Sigmoid colon (tissue), 7 donors: ENCODE data around the gene DOK6. TPM values are rescaled to one million over a fixed set of nuclear protein-coding genes. Genes with fewer than 3 reads are reported as not detected.

Source experiments
- DNase-seq: peaks from one replicate; pipeline ENCODE4 v3.0.0-alpha.2; 2019
- H3K27ac ChIP-seq, 4 donors: fragments of 200-600 bp; sonication (generic); one replicate each; pipeline ENCODE4 v1.5.1; 2016 to 2019; ENCODE audit warnings: mild to moderate bottlenecking in 1 of 4
- H3K27me3 ChIP-seq, 3 donors: fragments of 200-600 bp; sonication (generic); one replicate each; pipeline ENCODE4 v1.5.1; 2019; ENCODE audit warnings: mild to moderate bottlenecking in 1 of 3
- H3K36me3 ChIP-seq, 4 donors: fragments of 200-600 bp; sonication (generic); one replicate each; pipeline ENCODE4 v1.5.1; 2016 to 2019
- H3K4me1 ChIP-seq, 4 donors: fragments of 200-600 bp; sonication (generic); one replicate each; pipeline ENCODE4 v1.5.1; 2017 to 2019
- H3K4me3 ChIP-seq, 4 donors: fragments of 200-600 bp; sonication (generic); one replicate each; pipeline ENCODE4 v1.5.1; 2017 to 2019; ENCODE audit warnings: mild to moderate bottlenecking in 2 of 4, moderate library complexity in 1 of 4
- H3K9me3 ChIP-seq, 4 donors: fragments of 200-600 bp in 3 of 4; sonication (generic) in 3 of 4; one replicate each; pipeline versions ENCODE4 v1.5.1 to v1.6.1; 2013 to 2019
- EP300 ChIP-seq, 4 donors: sonication (generic); formaldehyde crosslinking; IDR thresholded peaks; one replicate each; pipeline ENCODE4 v1.6.1; 2017; ENCODE audit warnings: antibody characterized with exemption in 4 of 4
- POLR2A ChIP-seq, 2 donors: fragments of 450-650 bp; IDR thresholded peaks; one replicate each; pipeline ENCODE4 v1.6.1; 2016; ENCODE audit warnings: antibody characterized with exemption in 2 of 2, mild to moderate bottlenecking in 2 of 2, moderate library complexity in 2 of 2
- POLR2AphosphoS5 ChIP-seq, 4 donors: sonication (generic); formaldehyde crosslinking; IDR thresholded peaks; one replicate each; pipeline ENCODE4 v1.6.1; 2017; ENCODE audit warnings: antibody characterized with exemption in 4 of 4
- whole genome bisulfite sequencing, 2 donors: extraction: QIAGEN DNeasy Blood & Tissue Kit; methylation state at CpG; one replicate each; pipeline ENCODE4 v1.1.7; 2013; 5-methylcytosine and 5-hydroxymethylcytosine counted together
- intact Hi-C: fragments of 100-400 bp; cut with DNase I; formaldehyde crosslinking; loops from one replicate; pipeline ENCODE4 v1.15.1; 2023
- polyA plus RNA-seq, 3 donors: library from polyadenylated mRNA; stranded (reverse); fragments of 200-250 nt; gene quantifications; one replicate each; pipeline ENCODE4 v1.2.3, GENCODE V29; 2013
- total RNA-seq, 4 donors: library from RNA; depleted of rRNA; stranded (reverse); fragments of >200 nt; gene quantifications; one replicate each; pipeline ENCODE4 v1.1.0, GENCODE V29; 2016
- TF ChIP-seq, protein P1 (sequence below), 4 experiments: fragments of 450-650 bp in 3 of 4; fragments of 200-600 bp in 1 of 4; IDR thresholded peaks; one replicate each; pipeline ENCODE4 v1.5.1; 2016 to 2019; ENCODE audit warnings: antibody characterized with exemption in 4 of 4, mild to moderate bottlenecking in 3 of 4, moderate library complexity in 2 of 4
- donor health status: healthy with polysubstance abuse.
- donor health status: Bipolar disorder and iron deficiency.
- donor health status: healthy.

Gene DOK6
- total and polyA plus RNA-seq, 7 donors = under 0.01 to 1.9 (median 0.95) TPM

DNA sequence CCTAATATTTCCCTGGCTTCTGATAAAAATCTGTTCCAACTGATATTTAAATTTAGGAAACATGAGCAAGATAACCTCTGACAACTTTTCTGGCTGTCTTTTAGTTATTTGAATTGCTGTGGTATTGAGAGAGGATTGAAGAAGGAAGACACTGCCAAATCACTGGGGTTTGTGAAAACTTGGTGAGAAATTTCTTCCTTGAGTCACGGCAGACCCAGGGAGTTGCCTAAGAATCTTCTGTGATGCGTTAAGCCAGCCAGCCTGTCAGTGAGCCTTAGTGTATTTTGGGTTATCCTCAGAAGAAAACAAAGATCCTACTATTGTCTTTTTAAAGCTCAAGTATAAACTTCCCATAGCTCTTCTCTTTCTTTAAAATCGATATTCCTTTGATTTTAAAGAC is 17.5 kb upstream of the DOK6 start:
- Histone ChIP-seq H3K36me3 (no peaks in the 10 kb centered on the region), H3K27ac (no peak overlapping the region), H3K27me3 (no peaks in the 10 kb centered on the region), H3K9me3 (no peaks in the 10 kb centered on the region), H3K4me3 (no peak overlapping the region), H3K4me1 (no peaks in the 10 kb centered on the region)
- intact Hi-C loops = no loop called here
- no peak for TF ChIP-seq POLR2A (IDR thresholded peaks at IDR 0.05)
- TF ChIP-seq, protein P1, sequence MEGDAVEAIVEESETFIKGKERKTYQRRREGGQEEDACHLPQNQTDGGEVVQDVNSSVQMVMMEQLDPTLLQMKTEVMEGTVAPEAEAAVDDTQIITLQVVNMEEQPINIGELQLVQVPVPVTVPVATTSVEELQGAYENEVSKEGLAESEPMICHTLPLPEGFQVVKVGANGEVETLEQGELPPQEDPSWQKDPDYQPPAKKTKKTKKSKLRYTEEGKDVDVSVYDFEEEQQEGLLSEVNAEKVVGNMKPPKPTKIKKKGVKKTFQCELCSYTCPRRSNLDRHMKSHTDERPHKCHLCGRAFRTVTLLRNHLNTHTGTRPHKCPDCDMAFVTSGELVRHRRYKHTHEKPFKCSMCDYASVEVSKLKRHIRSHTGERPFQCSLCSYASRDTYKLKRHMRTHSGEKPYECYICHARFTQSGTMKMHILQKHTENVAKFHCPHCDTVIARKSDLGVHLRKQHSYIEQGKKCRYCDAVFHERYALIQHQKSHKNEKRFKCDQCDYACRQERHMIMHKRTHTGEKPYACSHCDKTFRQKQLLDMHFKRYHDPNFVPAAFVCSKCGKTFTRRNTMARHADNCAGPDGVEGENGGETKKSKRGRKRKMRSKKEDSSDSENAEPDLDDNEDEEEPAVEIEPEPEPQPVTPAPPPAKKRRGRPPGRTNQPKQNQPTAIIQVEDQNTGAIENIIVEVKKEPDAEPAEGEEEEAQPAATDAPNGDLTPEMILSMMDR (IDR thresholded peaks at IDR 0.05) = no peak
- TF ChIP-seq POLR2AphosphoS5 (IDR thresholded peaks at IDR 0.05) = no peak
- 58 to 68% methylated on average over 3 of the region's 3 CpGs for WGBS, 2 donors
- DNase-seq = no peak

DNA sequence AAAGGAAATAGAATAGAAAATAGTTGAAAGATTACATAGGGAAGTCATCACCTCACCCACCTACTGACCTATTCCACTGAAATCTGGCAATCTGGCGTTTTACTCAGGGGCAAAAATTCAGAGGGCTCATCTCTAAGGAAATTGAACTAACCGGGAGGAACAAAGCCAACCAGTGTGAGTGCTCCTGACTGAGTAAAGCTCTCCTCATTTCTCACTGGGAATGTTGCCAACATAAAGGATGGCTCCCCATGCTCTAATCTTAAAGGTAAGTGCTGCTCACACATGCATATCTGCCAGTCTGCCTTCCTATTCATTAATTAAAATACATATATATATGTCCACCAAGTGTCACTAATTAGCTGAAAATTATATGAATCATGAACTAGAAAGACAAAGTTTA is 13.5 kb upstream of the DOK6 start:
- Histone ChIP-seq H3K4me3 (no peak overlapping the region), H3K27ac (no peak overlapping the region), H3K36me3 (no peaks in the 10 kb centered on the region), H3K9me3 (no peaks in the 10 kb centered on the region), H3K4me1 (no peaks in the 10 kb centered on the region), H3K27me3 (no peaks in the 10 kb centered on the region)
- 32 to 62% methylated on average over 2 of the region's 2 CpGs for WGBS, 2 donors
- no peak for TF ChIP-seq EP300 (IDR thresholded peaks at IDR 0.05)
- TF ChIP-seq, protein P1 (IDR thresholded peaks at IDR 0.05) = no peak
- TF ChIP-seq POLR2A (IDR thresholded peaks at IDR 0.05) = no peak
- no peak for TF ChIP-seq POLR2AphosphoS5 (IDR thresholded peaks at IDR 0.05)
- intact Hi-C loops = no loop called here
- no peak for DNase-seq

DNA sequence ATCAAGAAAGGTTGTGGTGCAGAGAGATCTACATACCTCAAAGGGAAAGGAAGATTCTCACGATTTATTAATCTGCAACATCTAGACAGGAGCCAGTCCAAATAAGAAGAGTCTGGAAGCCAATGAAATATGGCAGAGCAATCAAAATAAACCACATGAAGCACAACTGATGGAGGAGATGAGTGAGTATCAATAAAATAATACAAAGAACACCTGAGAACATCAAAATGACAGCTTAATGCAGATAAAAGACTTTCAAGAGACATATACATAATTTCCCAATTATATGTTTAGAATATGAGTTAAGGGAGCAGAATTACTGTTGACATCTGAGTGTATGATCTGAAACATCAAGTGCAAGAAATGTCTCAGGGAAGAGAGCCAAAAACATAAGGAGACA is 12.5 kb upstream of the DOK6 start:
- TF ChIP-seq POLR2AphosphoS5 (IDR thresholded peaks at IDR 0.05) (no peak), POLR2A (IDR thresholded peaks at IDR 0.05) (no peak), EP300 (IDR thresholded peaks at IDR 0.05) (no peak)
- TF ChIP-seq, protein P1 (IDR thresholded peaks at IDR 0.05) = no peak
- no peaks in the 10 kb centered on the region for H3K4me1 ChIP-seq
- DNase-seq = no peak
- WGBS, 2 donors = 77 to 88% methylated on average over 1 of the region's 1 CpG
- H3K27ac ChIP-seq = no peak overlapping the region
- no peaks in the 10 kb centered on the region for H3K27me3 ChIP-seq
- intact Hi-C loops = no loop called here
- H3K36me3 ChIP-seq = no peaks in the 10 kb centered on the region
- H3K9me3 ChIP-seq = no peaks in the 10 kb centered on the region
- no peak overlapping the region for H3K4me3 ChIP-seq

DNA sequence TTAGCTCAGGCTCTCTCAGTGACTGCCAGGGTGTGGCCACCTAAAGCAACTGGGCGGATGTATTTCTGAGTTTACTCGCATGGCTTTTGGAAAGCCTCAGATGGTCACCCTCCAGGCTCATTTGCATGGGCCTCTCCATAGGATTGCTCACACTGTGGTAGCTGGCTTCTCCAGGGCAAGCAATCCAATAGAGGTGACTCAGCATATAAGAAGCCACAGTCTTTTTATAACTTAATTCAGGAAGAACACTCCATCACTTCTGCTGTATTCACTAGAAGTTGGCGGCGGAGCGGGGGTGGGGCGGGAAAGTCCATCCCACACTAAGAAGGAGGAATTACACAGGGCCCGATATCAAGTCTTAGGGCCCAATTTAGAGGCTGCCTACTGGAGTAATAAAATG is 3.6 kb upstream of the DOK6 start:
- WGBS, 2 donors = 93 to 96% methylated on average over 7 of the region's 7 CpGs
- no peaks in the 10 kb centered on the region for H3K36me3 ChIP-seq
- H3K27ac ChIP-seq = no peak overlapping the region
- H3K27me3 ChIP-seq = peaks cover 0 to 12% (median 2%) of the 10 kb centered on the region in 3 donors
- no peak for DNase-seq
- intact Hi-C loops = no loop called here
- H3K4me1 ChIP-seq = peaks cover 0 to 12% (median 10%) of the 10 kb centered on the region in 4 donors
- H3K4me3 ChIP-seq = no peak overlapping the region
- no peaks in the 10 kb centered on the region for H3K9me3 ChIP-seq
- TF ChIP-seq POLR2A (IDR thresholded peaks at IDR 0.05) (no peak), EP300 (IDR thresholded peaks at IDR 0.05) (no peak), POLR2AphosphoS5 (IDR thresholded peaks at IDR 0.05) (no peak)
- TF ChIP-seq, protein P1 (IDR thresholded peaks at IDR 0.05) = no peak

DNA sequence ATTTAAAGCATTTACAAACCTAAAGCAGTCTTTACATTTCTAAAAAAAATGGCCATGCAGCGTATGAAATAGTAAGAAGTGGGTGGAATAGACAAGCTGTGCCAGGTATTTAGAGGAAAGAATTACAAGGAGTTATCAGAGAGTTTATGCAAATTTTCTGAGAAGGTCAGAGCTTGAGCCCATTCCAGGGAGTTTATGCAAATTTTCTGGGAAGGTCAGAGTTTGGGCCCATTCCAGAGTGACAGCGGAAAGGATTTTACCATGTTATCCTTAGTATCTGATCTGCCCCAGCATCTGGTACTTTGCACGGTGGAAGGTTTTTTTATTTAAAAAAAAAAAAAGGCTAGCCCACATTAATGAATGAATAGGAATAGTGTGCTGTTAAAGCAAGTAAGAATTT is 1.4 kb upstream of the DOK6 start:
- Histone ChIP-seq H3K4me1 (peaks cover 0 to 15% (median 12%) of the 10 kb centered on the region in 4 donors), H3K9me3 (no peaks in the 10 kb centered on the region), H3K27me3 (peaks cover 0 to 22% (median 8%) of the 10 kb centered on the region in 3 donors), H3K27ac (no peak overlapping the region), H3K4me3 (no peak overlapping the region), H3K36me3 (no peaks in the 10 kb centered on the region)
- no peak for DNase-seq
- 61 to 78% methylated on average over 3 of the region's 3 CpGs for WGBS, 2 donors
- TF ChIP-seq, protein P1 (IDR thresholded peaks at IDR 0.05) = no peak
- TF ChIP-seq POLR2A (IDR thresholded peaks at IDR 0.05) = no peak
- intact Hi-C loops = no loop called here
